Spleen (tissue), 13 donors: Measurements from ENCODE around the gene SLC36A3. TPM values are rescaled to one million over a fixed set of nuclear protein-coding genes. Genes with fewer than 3 reads are reported as not detected.

Experiments used
- DNase-seq: peaks from one replicate; pipeline ENCODE4 v3.0.0-alpha.2; 2020
- H3K27ac ChIP-seq, 8 donors: fragments of 200-600 bp; sonication (generic) in 7 of 8; 1 replicate in 4 of 8; 2 replicates in 4 of 8; pipeline versions ENCODE4 v1.5.0 to v1.8.0; 2016 to 2021; ENCODE audit warnings: inconsistent platforms in 4 of 8, mild to moderate bottlenecking in 4 of 8, moderate library complexity in 1 of 8
- H3K27me3 ChIP-seq, 7 donors: fragments of 200-600 bp; sonication (generic) in 6 of 7; replicated peaks in 1 of 7; 1 replicate in 4 of 7; 2 replicates in 3 of 7; pipeline versions ENCODE4 v1.5.0 to v1.8.0; 2016 to 2021; ENCODE audit warnings: inconsistent platforms in 3 of 7, mild to moderate bottlenecking in 1 of 7
- H3K36me3 ChIP-seq, 6 donors: fragments of 200-600 bp; sonication (generic) in 5 of 6; 1 replicate in 4 of 6; 2 replicates in 2 of 6; pipeline versions ENCODE4 v1.5.0 to v1.8.0; 2016 to 2021; ENCODE audit warnings: inconsistent platforms in 2 of 6
- H3K4me1 ChIP-seq, 6 donors: fragments of 200-600 bp; sonication (generic) in 5 of 6; 1 replicate in 3 of 6; 2 replicates in 3 of 6; pipeline versions ENCODE4 v1.5.0 to v1.8.0; 2016 to 2021; ENCODE audit warnings: inconsistent platforms in 3 of 6
- H3K4me3 ChIP-seq, 8 donors: fragments of 200-600 bp; sonication (generic) in 7 of 8; 1 replicate in 4 of 8; 2 replicates in 4 of 8; pipeline versions ENCODE4 v1.5.0 to v1.8.0; 2016 to 2021; ENCODE audit warnings: inconsistent platforms in 4 of 8, mild to moderate bottlenecking in 4 of 8, moderate library complexity in 2 of 8
- H3K9me3 ChIP-seq, 8 donors: fragments of 200-600 bp; sonication (generic) in 7 of 8; 1 replicate in 4 of 8; 2 replicates in 4 of 8; pipeline versions ENCODE4 v1.5.0 to v1.8.0; 2016 to 2021; ENCODE audit warnings: inconsistent platforms in 4 of 8
- POLR2A ChIP-seq, 3 donors: fragments of 450-650 bp; IDR thresholded peaks; one replicate each; pipeline ENCODE4 v1.5.1; 2017; ENCODE audit warnings: antibody characterized with exemption in 3 of 3, mild to moderate bottlenecking in 1 of 3
- POLR2AphosphoS5 ChIP-seq, 3 donors: sonication (generic); formaldehyde crosslinking; IDR thresholded peaks; one replicate each; pipeline ENCODE4 v1.5.1; 2017; ENCODE audit warnings: antibody characterized with exemption in 3 of 3
- WGBS, 5 donors: extraction: QIAGEN DNeasy Blood & Tissue Kit in 3 of 5; methylation state at CpG; one replicate each; pipeline versions ENCODE4 v1.1.5 to v1.1.7; 2013 to 2018; 5-methylcytosine and 5-hydroxymethylcytosine counted together
- intact Hi-C: fragments of 100-400 bp; cut with DNase I; formaldehyde crosslinking; loops from one replicate; pipeline ENCODE4 v1.15.0; 2023; ENCODE audit warnings: low total_unique reads
- long read RNA-seq, 2 donors: transcript quantifications; one replicate each; lab custom pipeline, GENCODE V29; 2026
- polyA plus RNA-seq, 3 donors: library from polyadenylated mRNA; stranded (reverse); fragments of 200-250 nt; gene quantifications; one replicate each; pipeline ENCODE4 v1.2.1, GENCODE V29; 2013
- total RNA-seq, 7 donors: library from RNA; depleted of rRNA in 3 of 7; stranded (reverse); fragments of >200 nt in 3 of 7; fragmentation: NEBNext Ultra II Directional in 4 of 7; extraction: Animal tissue kit (Norgen Biotek cat#: 25700) in 4 of 7; gene quantifications; one replicate each; pipeline versions ENCODE4 v1.1.0 to v1.2.1, GENCODE V29; 2016 to 2021
- TF ChIP-seq, protein P1 (sequence below), 11 experiments: fragments of 200-600 bp in 7 of 11; fragments of 450-650 bp in 4 of 11; sonication (generic) in 4 of 11; IDR thresholded peaks in 8 of 11; conservative IDR thresholded peaks in 3 of 11; 1 replicate in 7 of 11; 2 replicates in 4 of 11; pipeline versions ENCODE4 v1.4.0 to v1.8.0; 2016 to 2021; ENCODE audit warnings: antibody characterized with exemption in 11 of 11, inconsistent platforms in 4 of 11, mild to moderate bottlenecking in 1 of 11
- donor health status: healthy with polysubstance abuse.
- donor health status: DM: no; HTN: no; CAD: no; lungs with moderate emphysema.
- donor health status: DM: no; HTN: no; CAD: no.
- donor health status: Bipolar disorder and iron deficiency.
- donor health status: healthy.
- donor health status: DM: no; HTN: no; CAD: no.
- donor health status: DM: yes; HTN: yes; CAD: no.

Gene SLC36A3
- total RNA-seq (not detected), polyA plus RNA-seq (not detected)
- long read RNA-seq, donor 1 = 0 reads
- long read RNA-seq, donor 2, partial matches to known transcripts = 74 of 74 reads
- long read RNA-seq, donor 2, other reads (novel, unspliced or antisense) = 0 of 74 reads

DNA sequence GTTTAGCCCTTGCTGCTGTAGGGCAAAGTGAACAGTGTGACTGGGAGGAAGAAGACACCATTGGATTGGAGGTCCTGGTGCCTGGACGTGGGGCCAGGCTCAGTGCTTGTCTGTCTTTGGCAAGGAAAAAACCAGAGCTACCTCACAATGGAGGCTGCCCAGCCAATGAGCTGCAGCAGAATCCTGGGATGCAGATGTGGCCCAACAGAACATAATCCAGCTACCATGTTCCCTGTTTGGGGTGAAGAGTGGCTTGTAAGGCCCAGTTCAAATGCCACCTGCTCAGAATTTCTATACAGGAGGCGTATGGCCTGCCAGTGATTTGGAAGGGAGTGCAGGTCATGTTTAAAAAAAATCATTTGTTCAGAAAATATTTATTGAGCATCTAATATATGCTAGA lies at the start of gene SLC36A3:
SLC36A3 (minus strand) TSS at position 101 of the 400 bp plus-strand sequence. CDS start 412 bp downstream, outside the sequence.
- Histone ChIP-seq H3K27me3 (no peaks in the 10 kb centered on the region), H3K4me1 (no peaks in the 10 kb centered on the region), H3K4me3 (no peak within 1 kb of the TSS), H3K27ac (no peak within 1 kb of the TSS), H3K9me3 (no peaks in the 10 kb centered on the region), H3K36me3 (no peaks in the 10 kb centered on the region)
- WGBS, 5 donors = 80 to 92% (median 86%) methylated on average over 2 of the region's 2 CpGs
- DNase-seq = no peak
- intact Hi-C loops = no loop called here
- TF ChIP-seq POLR2A (IDR thresholded peaks at IDR 0.05) (no peak), POLR2AphosphoS5 (IDR thresholded peaks at IDR 0.05) (no peak)
- TF ChIP-seq, protein P1, sequence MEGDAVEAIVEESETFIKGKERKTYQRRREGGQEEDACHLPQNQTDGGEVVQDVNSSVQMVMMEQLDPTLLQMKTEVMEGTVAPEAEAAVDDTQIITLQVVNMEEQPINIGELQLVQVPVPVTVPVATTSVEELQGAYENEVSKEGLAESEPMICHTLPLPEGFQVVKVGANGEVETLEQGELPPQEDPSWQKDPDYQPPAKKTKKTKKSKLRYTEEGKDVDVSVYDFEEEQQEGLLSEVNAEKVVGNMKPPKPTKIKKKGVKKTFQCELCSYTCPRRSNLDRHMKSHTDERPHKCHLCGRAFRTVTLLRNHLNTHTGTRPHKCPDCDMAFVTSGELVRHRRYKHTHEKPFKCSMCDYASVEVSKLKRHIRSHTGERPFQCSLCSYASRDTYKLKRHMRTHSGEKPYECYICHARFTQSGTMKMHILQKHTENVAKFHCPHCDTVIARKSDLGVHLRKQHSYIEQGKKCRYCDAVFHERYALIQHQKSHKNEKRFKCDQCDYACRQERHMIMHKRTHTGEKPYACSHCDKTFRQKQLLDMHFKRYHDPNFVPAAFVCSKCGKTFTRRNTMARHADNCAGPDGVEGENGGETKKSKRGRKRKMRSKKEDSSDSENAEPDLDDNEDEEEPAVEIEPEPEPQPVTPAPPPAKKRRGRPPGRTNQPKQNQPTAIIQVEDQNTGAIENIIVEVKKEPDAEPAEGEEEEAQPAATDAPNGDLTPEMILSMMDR (IDR thresholded peaks at IDR 0.05 in 8 of 11, conservative IDR thresholded peaks at IDR 0.05 in 3 of 11) = no peak

DNA sequence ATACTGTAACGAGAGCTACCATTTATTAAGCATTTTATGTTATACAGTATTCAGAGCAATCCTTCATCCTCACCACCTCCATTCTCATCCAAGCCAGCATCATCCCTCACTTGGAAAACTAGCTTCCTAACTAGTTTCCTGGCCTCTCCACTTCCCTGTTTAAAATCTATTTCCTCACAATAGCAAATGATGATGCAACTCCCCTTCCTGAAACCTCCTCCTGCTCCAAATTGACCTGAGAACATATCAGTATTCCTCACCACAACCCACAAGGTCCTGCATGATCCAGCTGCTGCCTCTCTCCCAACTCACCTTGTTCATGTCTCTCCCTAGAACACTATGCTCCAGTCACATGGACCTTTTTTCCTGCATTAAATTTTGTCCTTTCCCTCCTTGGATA lies 48.1 kb upstream of the SLC36A3 start:
- Histone ChIP-seq H3K27me3 (peaks cover 0 to 17% (median 0%) of the 10 kb centered on the region in 7 donors), H3K9me3 (no peaks in the 10 kb centered on the region), H3K4me1 (no peaks in the 10 kb centered on the region), H3K27ac (no peak overlapping the region), H3K36me3 (no peaks in the 10 kb centered on the region), H3K4me3 (no peak overlapping the region)
- intact Hi-C loops = no loop called here
- WGBS, 5 donors = 86 to 97% (median 91%) methylated on average over 1 of the region's 1 CpG
- no peak for DNase-seq
- TF ChIP-seq POLR2A (IDR thresholded peaks at IDR 0.05) (no peak), POLR2AphosphoS5 (IDR thresholded peaks at IDR 0.05) (no peak)
- TF ChIP-seq, protein P1 (IDR thresholded peaks at IDR 0.05 in 8 of 11, conservative IDR thresholded peaks at IDR 0.05 in 3 of 11) = no peak

DNA sequence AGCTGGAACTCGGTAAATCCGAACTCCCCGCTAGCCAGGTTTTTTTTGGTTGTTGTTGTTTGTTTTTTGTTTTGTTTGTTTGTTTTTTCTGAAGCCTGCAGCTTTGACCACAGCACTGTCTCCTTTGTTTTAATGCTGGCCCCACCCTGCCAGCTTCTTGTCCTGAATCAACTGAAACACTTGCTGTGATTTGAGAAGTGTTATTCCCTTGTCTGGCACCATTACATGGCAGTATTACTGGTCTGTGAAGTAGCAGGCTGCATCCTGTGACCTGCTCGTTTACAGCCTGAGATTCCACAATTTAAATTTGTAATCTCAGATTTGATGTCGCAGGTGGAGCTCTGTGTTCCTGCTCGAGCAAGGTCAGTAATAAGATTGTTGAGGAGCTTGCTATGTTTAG lies 45.2 kb upstream of the SLC36A3 start:
- WGBS, 5 donors = 44 to 56% (median 56%) methylated on average over 6 of the region's 6 CpGs
- Histone ChIP-seq H3K4me1 (no peaks in the 10 kb centered on the region), H3K27me3 (peaks cover 0 to 34% (median 0%) of the 10 kb centered on the region in 7 donors), H3K27ac (no peak overlapping the region), H3K4me3 (no peak overlapping the region), H3K9me3 (no peaks in the 10 kb centered on the region), H3K36me3 (no peaks in the 10 kb centered on the region)
- intact Hi-C loops = no loop called here
- no peak for TF ChIP-seq POLR2AphosphoS5 (IDR thresholded peaks at IDR 0.05)
- TF ChIP-seq, protein P1 (IDR thresholded peaks at IDR 0.05 in 8 of 11, conservative IDR thresholded peaks at IDR 0.05 in 3 of 11) = no peak
- TF ChIP-seq POLR2A (IDR thresholded peaks at IDR 0.05) = no peak
- no peak for DNase-seq

DNA sequence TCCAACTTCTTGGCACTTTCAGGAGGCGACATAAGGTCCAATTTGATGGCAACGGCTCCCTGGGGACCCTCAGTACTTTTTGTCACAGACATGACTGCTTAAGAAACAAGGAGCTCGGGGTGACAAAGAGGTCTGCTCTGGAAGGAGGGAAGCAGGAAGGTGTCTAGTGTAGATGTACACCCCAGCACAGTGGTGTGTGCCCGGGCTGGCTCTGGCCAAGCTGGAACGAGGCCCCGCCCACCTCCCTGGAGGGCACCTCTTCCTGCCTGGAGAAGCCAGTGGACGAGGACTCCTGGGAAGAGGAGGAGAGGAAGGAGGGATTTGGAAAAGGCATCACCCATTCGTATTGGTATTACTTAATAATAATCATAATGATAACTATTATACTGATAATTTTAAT lies 43.8 kb upstream of the SLC36A3 start, which contains the start of gene SLC36A2:
SLC36A2 (minus strand) TSS at position 191 of the 400 bp plus-strand sequence; CDS start at position 92, 99 bp downstream.
- Histone ChIP-seq H3K27ac (no peak within 1 kb of the TSS), H3K36me3 (no peaks in the 10 kb centered on the region), H3K9me3 (no peaks in the 10 kb centered on the region), H3K4me3 (no peak within 1 kb of the TSS), H3K27me3 (peaks cover 0 to 43% (median 0%) of the 10 kb centered on the region in 7 donors), H3K4me1 (no peaks in the 10 kb centered on the region)
- TF ChIP-seq, protein P1 (IDR thresholded peaks at IDR 0.05 in 8 of 11, conservative IDR thresholded peaks at IDR 0.05 in 3 of 11) = no peak
- TF ChIP-seq POLR2AphosphoS5 (IDR thresholded peaks at IDR 0.05) (no peak), POLR2A (IDR thresholded peaks at IDR 0.05) (no peak)
- WGBS, 5 donors = 59 to 63% (median 62%) methylated on average over 8 of the region's 8 CpGs
- intact Hi-C loops = no loop called here
- DNase-seq = no peak
